HepG2 (cell line): Measurements from ENCODE around the gene HLCS. TPM values are rescaled to one million over a fixed set of nuclear protein-coding genes. Genes with fewer than 3 reads are reported as not detected.

ENCODE experiments used
- ATAC-seq: fragments of 200-7000 bp; cut with Tn5 transposase; 3 replicates; pipeline ENCODE4 v1.9.1; 2020; ENCODE audit warnings: mild to moderate bottlenecking, moderate library complexity
- BruUV-seq: library from RNA; stranded (reverse); fragments of 400-500 nt; replicated peaks from 2 replicates; lab custom pipeline; 2021; lab: Mats Ljungman, UMichigan
- CTCF ChIA-PET: fragments of 300-600 bp; formaldehyde crosslinking; extraction: SDS; loops from one replicate; lab custom pipeline; 2021; ENCODE audit warnings: low total read pairs, inconsistent platforms, low intra/inter-chr PET ratio; lab: Yijun Ruan, JAX
- POLR2A ChIA-PET: fragments of 350-600 bp; sonication (Branson Sonifier 250); formaldehyde crosslinking; loops from one replicate; lab custom pipeline; 2020; ENCODE audit warnings: antibody characterized with exemption, inconsistent platforms; lab: Yijun Ruan, JAX
- DNase-seq: peaks from one replicate; pipeline ENCODE4 v3.0.0-alpha.2; 2015; ENCODE audit warnings: low spot score
- FAIRE-seq: peaks from 3 replicates; lab custom pipeline; 2011; peaks lifted over from hg19 to GRCh38; lab: Jason Lieb, UNC
- H2AFZ ChIP-seq: one replicate; pipeline ENCODE4 v1.6.1; 2011; ENCODE audit warnings: low read length, inconsistent platforms
- H3K27ac ChIP-seq: fragments of 300-600 bp; 3 replicates; pipeline ENCODE4 v1.8.0; 2011; ENCODE audit warnings: mixed run types, mild to moderate bottlenecking, mixed read lengths, low read length, inconsistent platforms; ENCODE audit not compliant: insufficient read depth; ENCODE audit errors: extremely low read length
- H3K27me3 ChIP-seq, 2 experiments: fragments of 200-600 bp in 1 of 2; 2 replicates in 1 of 2; 3 replicates in 1 of 2; pipeline versions ENCODE4 v1.6.0 to v1.8.0; 2011; ENCODE audit warnings: low read length in 2 of 2, mild to moderate bottlenecking in 2 of 2, moderate library complexity in 2 of 2, inconsistent platforms in 1 of 2; ENCODE audit not compliant: insufficient read depth in 2 of 2, control insufficient read depth in 1 of 2
- H3K36me3 ChIP-seq, 2 experiments: fragments of 200-600 bp in 1 of 2; replicated peaks in 1 of 2; 2 replicates in 1 of 2; 3 replicates in 1 of 2; pipeline versions ENCODE4 v1.5.1 to v1.8.0; 2011; ENCODE audit warnings: low read length in 2 of 2, inconsistent platforms in 1 of 2; ENCODE audit not compliant: insufficient read depth in 2 of 2, control insufficient read depth in 1 of 2
- H3K4me1 ChIP-seq: 2 replicates; pipeline ENCODE4 v1.5.1; 2012; ENCODE audit warnings: low read length, inconsistent platforms; ENCODE audit not compliant: insufficient read depth
- H3K4me2 ChIP-seq: 2 replicates; pipeline ENCODE4 v1.6.0; 2011; ENCODE audit warnings: low read depth, low read length, inconsistent platforms
- H3K4me3 ChIP-seq, 3 experiments: fragments of 200-600 bp in 1 of 3; sonication (generic), shearing (Covaris generic) in 1 of 3; replicated peaks in 1 of 3; 2 replicates each; pipeline ENCODE4 v1.5.1; 2011 to 2016; ENCODE audit warnings: low read length in 3 of 3, inconsistent platforms in 2 of 3, low read depth in 2 of 3, mild to moderate bottlenecking in 2 of 3, control low read depth in 1 of 3, mixed read lengths in 1 of 3; ENCODE audit not compliant: insufficient read depth in 1 of 3
- H3K79me2 ChIP-seq: one replicate; pipeline ENCODE4 v1.6.1; 2011; ENCODE audit warnings: low read length, inconsistent platforms; ENCODE audit not compliant: insufficient read depth
- H3K9ac ChIP-seq: 2 replicates; pipeline ENCODE4 v1.6.0; 2011; ENCODE audit warnings: mild to moderate bottlenecking, low read depth, low read length, inconsistent platforms; ENCODE audit not compliant: insufficient read depth
- H3K9me3 ChIP-seq: 2 replicates; pipeline ENCODE4 v1.5.1; 2012; ENCODE audit warnings: mild to moderate bottlenecking, low read length
- H4K20me1 ChIP-seq: 2 replicates; pipeline ENCODE4 v1.6.0; 2011; ENCODE audit warnings: inconsistent platforms, mild to moderate bottlenecking, low read length, moderate library complexity; ENCODE audit not compliant: insufficient read depth
- BHLHE40 ChIP-seq: IDR thresholded peaks from 2 replicates; pipeline ENCODE4 v1.6.1; 2011; ENCODE audit warnings: low read length, improper control_type of control experiment
- ELF3 ChIP-seq: IDR thresholded peaks from 2 replicates; pipeline ENCODE4 v1.6.1; 2016; ENCODE audit warnings: missing genetic modification reagents, missing compliant biosample characterization
- LCORL ChIP-seq, 2 experiments: fragments of 450-650 bp in 1 of 2; sonication (generic) in 1 of 2; formaldehyde crosslinking in 1 of 2; IDR thresholded peaks; 2 replicates each; pipeline versions ENCODE4 v1.5.0 to v1.6.1; 2017 to 2020; ENCODE audit warnings: antibody characterized with exemption in 1 of 2, missing genetic modification reagents in 1 of 2
- NFE2 ChIP-seq: sonication (generic); formaldehyde crosslinking; IDR thresholded peaks from 2 replicates; pipeline ENCODE4 v1.4.0; 2020; ENCODE audit warnings: missing genetic modification reagents
- PHF21A ChIP-seq: sonication (generic); formaldehyde crosslinking; IDR thresholded peaks from 2 replicates; pipeline ENCODE4 v1.5.0; 2020; ENCODE audit warnings: mild to moderate bottlenecking, missing genetic modification reagents
- RFX1 ChIP-seq: fragments of 450-650 bp; IDR thresholded peaks from 2 replicates; pipeline ENCODE4 v1.6.1; 2017
- RFXANK ChIP-seq: IDR thresholded peaks from 2 replicates; pipeline ENCODE4 v1.6.1; 2016
- SNRNP70 ChIP-seq: fragments of 200-400 bp; formaldehyde crosslinking; IDR thresholded peaks from 2 replicates; pipeline ENCODE4 v1.6.1; 2017; ENCODE audit warnings: mild to moderate bottlenecking, low read depth, low read length, moderate library complexity
- SRSF1 ChIP-seq: fragments of 200-400 bp; formaldehyde crosslinking; optimal IDR thresholded peaks from 2 replicates; pipeline ENCODE3; 2017; ENCODE audit warnings: mild to moderate bottlenecking, low read depth, low read length, moderate library complexity
- SRSF9 ChIP-seq: fragments of 200-400 bp; formaldehyde crosslinking; IDR thresholded peaks from 2 replicates; pipeline ENCODE4 v1.6.1; 2018; ENCODE audit warnings: borderline replicate concordance, mild to moderate bottlenecking, low read depth, low read length; ENCODE audit not compliant: insufficient read depth, poor library complexity, severe bottlenecking
- THYN1 ChIP-seq: sonication (generic); formaldehyde crosslinking; IDR thresholded peaks from 2 replicates; pipeline ENCODE4 v1.8.1; 2023; ENCODE audit warnings: low read depth, mild to moderate bottlenecking, moderate library complexity, missing genetic modification reagents, borderline replicate concordance
- ZFP36L1 ChIP-seq: sonication (generic); formaldehyde crosslinking; IDR thresholded peaks from 2 replicates; pipeline ENCODE4 v1.8.0; 2022; ENCODE audit warnings: mild to moderate bottlenecking, missing genetic modification reagents, moderate library complexity
- ZNF326 ChIP-seq: sonication (generic); formaldehyde crosslinking; IDR thresholded peaks from 2 replicates; pipeline ENCODE4 v1.4.0; 2020; ENCODE audit warnings: missing genetic modification reagents, borderline replicate concordance
- ZNF496 ChIP-seq: sonication (generic); formaldehyde crosslinking; IDR thresholded peaks from 2 replicates; pipeline ENCODE4 v1.8.1; 2023; ENCODE audit warnings: mild to moderate bottlenecking, moderate library complexity, missing genetic modification reagents; ENCODE audit not compliant: insufficient replicate concordance
- ZNF709 ChIP-seq: sonication (generic); formaldehyde crosslinking; IDR thresholded peaks from 2 replicates; pipeline ENCODE4 v1.5.0; 2020; ENCODE audit warnings: mild to moderate bottlenecking, missing genetic modification reagents
- WGBS: methylation state at CpG from one replicate; pipeline ENCODE4 v1.1.6; 2017; ENCODE audit warnings: low lambda C conversion rate; 5-methylcytosine and 5-hydroxymethylcytosine counted together
- in situ Hi-C: cut with HindIII; loops from 2 replicates; pipeline ENCODE4 v1.10.0; 2017; ENCODE audit warnings: low pct_unique_long_range_greater_than_20kb; ENCODE audit not compliant: extremely low pct_ligation_motif_present
- intact Hi-C: fragments of 100-400 bp; cut with micrococcal nuclease; formaldehyde crosslinking; loops from one replicate; pipeline ENCODE4 v1.10.0; 2022; ENCODE audit not compliant: unreplicated experiment
- polyA plus RNA-seq, 8 experiments: library from polyadenylated mRNA; depleted of rRNA in 3 of 8; stranded (reverse) in 7 of 8; unstranded in 1 of 8; fragments of >200 nt; fragmentation: Illumina TruSeq in 4 of 8; extraction: Trizol in 4 of 8; gene quantifications; 2 replicates each; pipeline versions ENCODE4 v1.2.1 to v1.2.3, GENCODE V29; 2011 to 2016; ENCODE audit warnings: low read depth in 4 of 8, missing spikeins in 1 of 8, mixed read lengths in 1 of 8; ENCODE audit not compliant: insufficient read depth in 1 of 8
- total RNA-seq, 5 experiments: library from RNA; depleted of rRNA; stranded (reverse); fragments of >200 nt; fragmentation: Illumina TruSeq; extraction: Trizol; gene quantifications; 2 replicates each; pipeline ENCODE4 v1.2.3, GENCODE V29; 2016; ENCODE audit warnings: low read depth in 1 of 5
- TF ChIP-seq, protein P1 (sequence below): sonication (generic); formaldehyde crosslinking; IDR thresholded peaks from 2 replicates; pipeline ENCODE4 v1.8.1; 2022; ENCODE audit warnings: low read depth, mild to moderate bottlenecking, missing genetic modification reagents
- TF ChIP-seq, protein P2 (sequence below): sonication (generic); formaldehyde crosslinking; IDR thresholded peaks from 2 replicates; pipeline ENCODE4 v1.5.1; 2020; ENCODE audit warnings: missing genetic modification reagents, mild to moderate bottlenecking, borderline replicate concordance
- TF ChIP-seq, protein P3 (sequence below): sonication (generic); formaldehyde crosslinking; IDR thresholded peaks from 2 replicates; pipeline ENCODE4 v1.8.1; 2023; ENCODE audit warnings: mild to moderate bottlenecking, inconsistent platforms, moderate library complexity, missing genetic modification reagents, borderline replicate concordance
- TF ChIP-seq, protein P4 (sequence below): sonication (generic); IDR thresholded peaks from 2 replicates; pipeline ENCODE4 v1.6.1; 2016; ENCODE audit warnings: low read depth, borderline replicate concordance

Gene HLCS
- total and polyA plus RNA-seq, 2 of the 13 experiments (the other 11 are each of a cell fraction or from before 2014, with no cell fraction given) = 7.9 to 12.3 TPM

DNA sequence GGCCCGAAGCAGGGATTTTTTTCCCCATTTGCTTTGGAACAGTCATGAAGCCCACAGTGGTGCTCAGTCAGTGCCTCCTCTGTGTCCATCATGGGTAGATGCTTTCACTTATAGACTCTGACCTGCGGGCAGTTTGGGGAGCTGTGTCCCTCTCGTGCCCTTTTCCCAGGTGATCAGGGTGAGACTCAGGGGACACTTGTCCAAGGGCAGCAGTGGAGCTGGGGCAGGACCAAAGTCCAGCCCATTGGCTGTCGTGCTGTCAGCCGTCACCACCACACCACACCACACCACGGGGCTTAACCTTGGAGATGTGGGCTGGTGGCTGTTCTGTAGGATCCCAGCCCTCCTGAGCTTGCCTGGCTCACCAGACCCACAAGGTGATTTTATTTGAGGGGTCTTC is 232.6 kb downstream of the HLCS start:
- Histone ChIP-seq H4K20me1 (no peaks in the 10 kb centered on the region), H2AFZ (no peak overlapping the region), H3K27ac (no peak overlapping the region), H3K4me2 (peak overlapping the region; percentile 33), H3K9ac (no peak overlapping the region), H3K4me3 (peak overlapping the region in 1 of 3 experiments; percentile 14; a peak in 1 of 6 replicates), H3K36me3 (no peaks in the 10 kb centered on the region), H3K9me3 (no peaks in the 10 kb centered on the region), H3K79me2 (no peaks in the 10 kb centered on the region), H3K27me3 (no peaks in the 10 kb centered on the region; a peak in 1 of 5 replicates), H3K4me1 (peaks cover 54% of the 10 kb centered on the region)
- POLR2A ChIA-PET = no interaction called here
- in situ Hi-C loops (no loop called here), intact Hi-C loops (no loop called here)
- no TSS peak for BruUV-seq
- 83% methylated on average over 1 of the region's 6 CpGs for whole genome bisulfite sequencing
- CTCF ChIA-PET = no interaction called here
- FAIRE-seq = no peak
- peak; percentile 11; the same call in 2 of the 3 replicates for ATAC-seq
- DNase-seq = no peak
- no peak for TF ChIP-seq RFXANK
- TF ChIP-seq, protein P1, sequence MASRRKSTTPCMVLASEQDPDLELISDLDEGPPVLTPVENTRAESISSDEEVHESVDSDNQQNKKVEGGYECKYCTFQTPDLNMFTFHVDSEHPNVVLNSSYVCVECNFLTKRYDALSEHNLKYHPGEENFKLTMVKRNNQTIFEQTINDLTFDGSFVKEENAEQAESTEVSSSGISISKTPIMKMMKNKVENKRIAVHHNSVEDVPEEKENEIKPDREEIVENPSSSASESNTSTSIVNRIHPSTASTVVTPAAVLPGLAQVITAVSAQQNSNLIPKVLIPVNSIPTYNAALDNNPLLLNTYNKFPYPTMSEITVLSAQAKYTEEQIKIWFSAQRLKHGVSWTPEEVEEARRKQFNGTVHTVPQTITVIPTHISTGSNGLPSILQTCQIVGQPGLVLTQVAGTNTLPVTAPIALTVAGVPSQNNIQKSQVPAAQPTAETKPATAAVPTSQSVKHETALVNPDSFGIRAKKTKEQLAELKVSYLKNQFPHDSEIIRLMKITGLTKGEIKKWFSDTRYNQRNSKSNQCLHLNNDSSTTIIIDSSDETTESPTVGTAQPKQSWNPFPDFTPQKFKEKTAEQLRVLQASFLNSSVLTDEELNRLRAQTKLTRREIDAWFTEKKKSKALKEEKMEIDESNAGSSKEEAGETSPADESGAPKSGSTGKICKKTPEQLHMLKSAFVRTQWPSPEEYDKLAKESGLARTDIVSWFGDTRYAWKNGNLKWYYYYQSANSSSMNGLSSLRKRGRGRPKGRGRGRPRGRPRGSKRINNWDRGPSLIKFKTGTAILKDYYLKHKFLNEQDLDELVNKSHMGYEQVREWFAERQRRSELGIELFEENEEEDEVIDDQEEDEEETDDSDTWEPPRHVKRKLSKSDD = no peak
- TF ChIP-seq LCORL (IDR thresholded peaks at IDR 0.05) = no peak
- peak; percentile 48; the same call in 1 of the 2 replicates for TF ChIP-seq LCORL (CRISPR knock-in tag; IDR thresholded peaks at IDR 0.05)
- no peak for TF ChIP-seq SRSF9
- TF ChIP-seq SRSF1 = no peak
- no peak for TF ChIP-seq BHLHE40
- TF ChIP-seq ELF3 (CRISPR knock-in tag) = no peak
- TF ChIP-seq, protein P2, sequence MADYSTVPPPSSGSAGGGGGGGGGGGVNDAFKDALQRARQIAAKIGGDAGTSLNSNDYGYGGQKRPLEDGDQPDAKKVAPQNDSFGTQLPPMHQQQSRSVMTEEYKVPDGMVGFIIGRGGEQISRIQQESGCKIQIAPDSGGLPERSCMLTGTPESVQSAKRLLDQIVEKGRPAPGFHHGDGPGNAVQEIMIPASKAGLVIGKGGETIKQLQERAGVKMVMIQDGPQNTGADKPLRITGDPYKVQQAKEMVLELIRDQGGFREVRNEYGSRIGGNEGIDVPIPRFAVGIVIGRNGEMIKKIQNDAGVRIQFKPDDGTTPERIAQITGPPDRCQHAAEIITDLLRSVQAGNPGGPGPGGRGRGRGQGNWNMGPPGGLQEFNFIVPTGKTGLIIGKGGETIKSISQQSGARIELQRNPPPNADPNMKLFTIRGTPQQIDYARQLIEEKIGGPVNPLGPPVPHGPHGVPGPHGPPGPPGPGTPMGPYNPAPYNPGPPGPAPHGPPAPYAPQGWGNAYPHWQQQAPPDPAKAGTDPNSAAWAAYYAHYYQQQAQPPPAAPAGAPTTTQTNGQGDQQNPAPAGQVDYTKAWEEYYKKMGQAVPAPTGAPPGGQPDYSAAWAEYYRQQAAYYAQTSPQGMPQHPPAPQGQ (CRISPR knock-in tag) = no peak
- TF ChIP-seq PHF21A (CRISPR knock-in tag) = no peak
- no peak for TF ChIP-seq ZNF709 (CRISPR knock-in tag)
- TF ChIP-seq RFX1 = no peak
- TF ChIP-seq ZNF326 (CRISPR knock-in tag) = no peak
- TF ChIP-seq ZFP36L1 = no peak
- no peak for TF ChIP-seq SNRNP70
- no peak for TF ChIP-seq THYN1
- TF ChIP-seq NFE2 (CRISPR knock-in tag) = no peak
- TF ChIP-seq, protein P3, sequence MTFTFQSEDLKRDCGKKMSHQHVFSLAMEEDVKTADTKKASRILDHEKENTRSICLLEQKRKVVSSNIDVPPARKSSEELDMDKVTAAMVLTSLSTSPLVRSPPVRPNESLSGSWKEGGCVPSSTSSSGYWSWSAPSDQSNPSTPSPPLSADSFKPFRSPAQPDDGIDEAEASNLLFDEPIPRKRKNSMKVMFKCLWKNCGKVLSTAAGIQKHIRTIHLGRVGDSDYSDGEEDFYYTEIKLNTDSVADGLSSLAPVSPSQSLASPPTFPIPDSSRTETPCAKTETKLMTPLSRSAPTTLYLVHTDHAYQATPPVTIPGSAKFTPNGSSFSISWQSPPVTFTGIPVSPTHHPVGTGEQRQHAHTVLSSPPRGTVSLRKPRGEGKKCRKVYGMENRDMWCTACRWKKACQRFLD (CRISPR knock-in tag) = no peak
- TF ChIP-seq, protein P4, sequence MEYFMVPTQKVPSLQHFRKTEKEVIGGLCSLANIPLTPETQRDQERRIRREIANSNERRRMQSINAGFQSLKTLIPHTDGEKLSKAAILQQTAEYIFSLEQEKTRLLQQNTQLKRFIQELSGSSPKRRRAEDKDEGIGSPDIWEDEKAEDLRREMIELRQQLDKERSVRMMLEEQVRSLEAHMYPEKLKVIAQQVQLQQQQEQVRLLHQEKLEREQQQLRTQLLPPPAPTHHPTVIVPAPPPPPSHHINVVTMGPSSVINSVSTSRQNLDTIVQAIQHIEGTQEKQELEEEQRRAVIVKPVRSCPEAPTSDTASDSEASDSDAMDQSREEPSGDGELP = peak; percentile 27; the same call in 1 of the 2 replicates
- no peak for TF ChIP-seq ZNF496 (CRISPR knock-in tag)
